Measurements from ENCODE around the gene TRRAP. TPM values are rescaled to one million over a fixed set of nuclear protein-coding genes. Genes with fewer than 3 reads are reported as not detected.

Gene TRRAP
- total and polyA plus RNA-seq, 2 experiments from 2014 or later = 14.9 to 58.7 TPM

- TF ChIP-seq ETS1 (IDR thresholded peaks at IDR 0.05) (no peak), CTCF (conservative IDR thresholded peaks at IDR 0.05; ENCODE audit: low read depth in 2 of 2) (no peak)
These were observed 159.9 kb downstream of the TRRAP start (continued) for GRCh38 chr7:99038086-99038855.

- Histone ChIP-seq H3K36me3 (ENCODE audit: insufficient read depth) (peaks cover 33% of the 10 kb centered on the region; the same call in 1 of the 2 replicates), H3K4me3 (no peak overlapping the region), H4K20me1 (replicated peaks; ENCODE audit: insufficient read depth) (peaks cover 2% of the 10 kb centered on the region; the same call in 1 of the 2 replicates), H3K4me1 (ENCODE audit: insufficient read depth) (no peaks in the 10 kb centered on the region), H3K4me2 (no peak overlapping the region), H3K27me3 (ENCODE audit: insufficient read depth) (no peaks in the 10 kb centered on the region), H3F3A (replicated peaks; ENCODE audit: low read depth) (0 out of 2 replicates have a peak, but pooled peaks cover 4% of the 10 kb centered on the region), H3K27ac (ENCODE audit: low read depth) (no peak overlapping the region), H3K79me2 (replicated peaks; ENCODE audit: insufficient read depth) (peaks cover 6% of the 10 kb centered on the region; the same call in 1 of the 2 replicates), H2AFZ (no peak overlapping the region), H3K9me2 (ENCODE audit: insufficient read depth) (no peaks in the 10 kb centered on the region)
- DNase-seq (ENCODE audit: low spot score) = no peak
- Mint-ChIP-seq H3K27me3 (ENCODE audit: insufficient read depth, low read depth, poor library complexity) (peaks cover 25% of the 10 kb centered on the region), H3K36me3 (ENCODE audit: low read depth) (peaks cover 85% of the 10 kb centered on the region), H3K4me3 (no peak overlapping the region), H3K4me1 (0 out of 3 replicates have a peak, but pooled peaks cover 3% of the 10 kb centered on the region), H3K27ac (no peak overlapping the region), H3K9me3 (no peaks in the 10 kb centered on the region)
- no peak for ATAC-seq
- no peak for TF ChIP-seq CTCF (conservative IDR thresholded peaks at IDR 0.05; ENCODE audit: low read depth in 2 of 2)
- TF ChIP-seq POLR2AphosphoS5 (IDR thresholded peaks at IDR 0.05; ENCODE audit: low read depth) = no peak
- TF ChIP-seq EZH2 (IDR thresholded peaks at IDR 0.05; ENCODE audit: low read depth, unreplicated experiment) = no peak
- no peak for TF ChIP-seq ZNF462 (CRISPR knock-in tag; IDR thresholded peaks at IDR 0.05)
- no peak for TF ChIP-seq JUNB (IDR thresholded peaks at IDR 0.05; ENCODE audit: unreplicated experiment)
- no peak for TF ChIP-seq NANOG (IDR thresholded peaks at IDR 0.05; ENCODE audit: borderline replicate concordance)
- no peak for TF ChIP-seq ETS1 (IDR thresholded peaks at IDR 0.05)
- no peak for TF ChIP-seq STAT1 (IDR thresholded peaks at IDR 0.05; ENCODE audit: unreplicated experiment)
- TF ChIP-seq EZH2phosphoT487 (IDR thresholded peaks at IDR 0.05; ENCODE audit: unreplicated experiment) = no peak
- TF ChIP-seq CREB1 (CRISPR knock-in tag; IDR thresholded peaks at IDR 0.05; ENCODE audit: low read depth) = no peak
These were observed 161.1 kb downstream of the TRRAP start for GRCh38 chr7:99039384-99039891.

Data from GM23338 (cell line).